Measurements from ENCODE around the gene IL1RAP. TPM values are rescaled to one million over a fixed set of nuclear protein-coding genes. Genes with fewer than 3 reads are reported as not detected.

Gene IL1RAP
- total and polyA plus RNA-seq, 2 experiments from 2014 or later, result 17.5 to 32.3 TPM

DNA sequence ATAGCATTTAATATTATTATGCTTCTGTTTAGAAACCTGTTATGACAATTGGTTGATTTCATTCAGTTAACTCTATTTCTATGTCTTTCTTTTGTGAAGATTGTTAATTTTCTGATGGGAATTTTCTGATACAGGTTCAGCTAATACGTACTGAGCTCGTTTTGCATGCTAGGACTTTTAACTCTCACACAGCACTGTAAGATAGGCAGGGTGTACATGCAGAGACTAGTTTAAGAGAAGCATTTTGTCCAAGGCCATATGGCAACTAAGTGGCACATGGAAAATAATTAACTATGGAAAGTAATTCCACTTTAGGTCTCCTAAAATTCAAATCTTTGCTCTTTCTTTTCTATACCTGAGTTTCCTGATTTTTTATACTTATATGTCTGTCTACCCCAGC is 81.9 kb downstream of the IL1RAP start:
- TF ChIP-seq EZH2 (IDR thresholded peaks at IDR 0.05; ENCODE audit: insufficient read depth, poor library complexity, severe bottlenecking) (no peak), EZH2phosphoT487 (IDR thresholded peaks at IDR 0.05; ENCODE audit: insufficient read depth, low read depth) (no peak)

DNA sequence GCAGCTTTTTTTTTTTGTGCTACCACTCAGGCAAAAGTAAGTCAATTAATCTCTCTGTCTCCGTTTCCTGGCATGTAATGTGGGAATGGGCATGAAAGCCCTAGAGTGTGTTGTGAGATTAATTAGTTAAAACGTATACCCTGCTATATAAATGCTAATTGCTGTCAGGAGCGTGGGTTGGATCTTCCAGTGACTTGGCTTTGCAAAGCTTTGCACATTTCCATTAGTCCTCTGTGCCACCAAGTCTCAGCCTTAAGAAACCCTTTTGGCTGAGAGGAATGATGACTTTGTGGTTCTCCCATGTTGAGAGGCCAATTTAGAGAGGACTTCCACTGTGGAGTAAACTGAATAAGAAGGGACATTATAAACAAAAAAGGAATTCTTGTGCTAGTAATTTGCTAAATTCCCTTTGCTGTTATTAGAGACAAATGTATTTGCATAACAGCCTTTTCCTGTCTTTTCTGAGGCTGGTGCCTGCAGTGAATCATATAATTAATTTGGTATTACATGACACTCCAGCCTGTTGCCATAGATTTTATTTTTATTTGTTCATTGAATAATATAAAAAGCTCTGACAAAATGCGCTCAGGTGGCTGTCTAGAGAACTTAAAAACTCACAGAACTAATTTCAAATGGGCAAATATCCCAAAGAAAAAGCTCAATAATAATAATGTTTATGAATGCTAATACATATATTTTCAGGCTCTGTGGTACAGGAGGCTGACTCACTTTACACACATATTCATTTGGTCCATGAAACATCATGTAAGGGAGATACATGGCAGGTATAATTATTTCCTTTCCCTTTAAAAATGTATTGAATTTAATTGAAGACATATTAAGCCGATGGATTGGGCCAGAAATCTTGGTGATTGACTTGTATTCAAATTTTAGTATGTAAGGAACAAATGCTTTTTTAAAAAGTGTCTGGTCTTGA is 82.7 kb downstream of the IL1RAP start:
- H3K79me2 ChIP-seq (ENCODE audit: insufficient read depth), result peaks cover 36% of the 10 kb centered on the region

More for the DNA sequence above, 81.9 kb downstream of the IL1RAP start:
- no peaks in the 10 kb centered on the region for H3K27me3 ChIP-seq (replicated peaks; ENCODE audit: insufficient read depth)
- H3K79me2 ChIP-seq (ENCODE audit: insufficient read depth), result peaks cover 43% of the 10 kb centered on the region
- H4K20me1 ChIP-seq (ENCODE audit: insufficient read depth), result no peaks in the 10 kb centered on the region
- no peak overlapping the region for H3K4me3 ChIP-seq
- in situ Hi-C loops (cut with MboI), result no loop called here
- H2AFZ ChIP-seq, result no peak overlapping the region
- H3K9ac ChIP-seq, result no peak overlapping the region
- no peak overlapping the region for H3K4me2 ChIP-seq (ENCODE audit: unreplicated experiment)
- H3F3A ChIP-seq (ENCODE audit: insufficient read depth), result peaks cover 19% of the 10 kb centered on the region
- no peak overlapping the region for H3K27ac ChIP-seq
- no peaks in the 10 kb centered on the region for H3K36me3 ChIP-seq (ENCODE audit: low read depth)
- H3K4me1 ChIP-seq (ENCODE audit: insufficient read depth), result peaks cover 18% of the 10 kb centered on the region
- H3K9me2 ChIP-seq (ENCODE audit: insufficient read depth), result no peaks in the 10 kb centered on the region; the same call in 1 of the 2 replicates
- WGBS, 2 experiments (ENCODE audit: low coverage in 1 of 2, low lambda C conversion rate in 2 of 2, missing lambda C conversion rate in 2 of 2), result 86 to 91% methylated on average over 2 of the region's 2 CpGs
- DNase-seq, result no peak
- no peaks in the 10 kb centered on the region for H3K9me3 ChIP-seq (ENCODE audit: low read depth)

DNA sequence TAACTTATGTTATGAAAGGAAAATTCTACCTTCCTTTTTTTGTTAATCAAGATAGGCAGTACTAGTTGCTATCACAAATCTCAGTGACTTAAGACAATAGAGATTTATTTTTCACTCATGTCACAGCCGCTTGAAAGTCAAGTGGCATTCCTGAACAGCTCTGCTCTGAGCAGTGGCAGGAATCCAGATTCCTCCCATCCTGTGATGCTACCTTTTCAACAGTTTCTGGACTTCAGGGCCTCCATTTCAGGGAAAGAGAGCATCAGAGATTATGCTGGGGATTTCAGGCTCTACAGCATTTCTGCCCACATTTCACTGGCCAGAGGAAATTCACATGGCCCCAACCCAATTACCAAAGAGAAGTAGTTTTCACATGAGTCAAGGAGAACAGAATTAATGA is 83.4 kb downstream of the IL1RAP start:
- Histone ChIP-seq H3K9ac (no peak overlapping the region), H3K4me1 (ENCODE audit: insufficient read depth) (peaks cover 18% of the 10 kb centered on the region), H3K4me2 (ENCODE audit: unreplicated experiment) (no peak overlapping the region), H3K36me3 (ENCODE audit: low read depth) (no peaks in the 10 kb centered on the region), H3K79me2 (ENCODE audit: insufficient read depth) (peaks cover 30% of the 10 kb centered on the region), H3K9me2 (ENCODE audit: insufficient read depth) (no peaks in the 10 kb centered on the region; the same call in 1 of the 2 replicates), H3K9me3 (ENCODE audit: low read depth) (no peaks in the 10 kb centered on the region), H4K20me1 (ENCODE audit: insufficient read depth) (no peaks in the 10 kb centered on the region), H2AFZ (no peak overlapping the region), H3K27me3 (replicated peaks; ENCODE audit: insufficient read depth) (no peaks in the 10 kb centered on the region), H3K27ac (peak overlapping the region; percentile 50), H3K4me3 (no peak overlapping the region), H3F3A (ENCODE audit: insufficient read depth) (peaks cover 19% of the 10 kb centered on the region)
- no peak for DNase-seq
- WGBS, 2 experiments (ENCODE audit: low coverage in 1 of 2, low lambda C conversion rate in 2 of 2, missing lambda C conversion rate in 2 of 2), result 100% methylated on average over 1 of the region's 1 CpG
- in situ Hi-C loops (cut with MboI), result no loop called here
- TF ChIP-seq EZH2 (IDR thresholded peaks at IDR 0.05; ENCODE audit: insufficient read depth, poor library complexity, severe bottlenecking) (no peak), EZH2phosphoT487 (IDR thresholded peaks at IDR 0.05; ENCODE audit: insufficient read depth, low read depth) (no peak)

More for the DNA sequence above, 82.7 kb downstream of the IL1RAP start:
- 17 to 21% methylated on average over 5 of the region's 5 CpGs for WGBS, 2 experiments (ENCODE audit: low coverage in 1 of 2, low lambda C conversion rate in 2 of 2, missing lambda C conversion rate in 2 of 2)
- peak; percentile 37 for DNase-seq
- H3K9me3 ChIP-seq (ENCODE audit: low read depth), result no peaks in the 10 kb centered on the region
- no peaks in the 10 kb centered on the region for H4K20me1 ChIP-seq (ENCODE audit: insufficient read depth)
- in situ Hi-C loops (cut with MboI), result no loop called here
- H3F3A ChIP-seq (ENCODE audit: insufficient read depth), result peaks cover 19% of the 10 kb centered on the region
- H3K9ac ChIP-seq, result no peak overlapping the region
- H3K4me3 ChIP-seq, result no peak overlapping the region
- TF ChIP-seq EZH2phosphoT487 (IDR thresholded peaks at IDR 0.05; ENCODE audit: insufficient read depth, low read depth) (no peak), EZH2 (IDR thresholded peaks at IDR 0.05; ENCODE audit: insufficient read depth, poor library complexity, severe bottlenecking) (no peak)
- peak overlapping the region; percentile 17 for H3K4me2 ChIP-seq (ENCODE audit: unreplicated experiment)
- peak overlapping the region; percentile 50 for H3K27ac ChIP-seq
- peaks cover 18% of the 10 kb centered on the region for H3K4me1 ChIP-seq (ENCODE audit: insufficient read depth)
- H3K9me2 ChIP-seq (ENCODE audit: insufficient read depth), result no peaks in the 10 kb centered on the region; the same call in 1 of the 2 replicates
- H3K36me3 ChIP-seq (ENCODE audit: low read depth), result no peaks in the 10 kb centered on the region
- H2AFZ ChIP-seq, result no peak overlapping the region; the same call in 1 of the 2 replicates
- H3K27me3 ChIP-seq (replicated peaks; ENCODE audit: insufficient read depth), result no peaks in the 10 kb centered on the region

DNA sequence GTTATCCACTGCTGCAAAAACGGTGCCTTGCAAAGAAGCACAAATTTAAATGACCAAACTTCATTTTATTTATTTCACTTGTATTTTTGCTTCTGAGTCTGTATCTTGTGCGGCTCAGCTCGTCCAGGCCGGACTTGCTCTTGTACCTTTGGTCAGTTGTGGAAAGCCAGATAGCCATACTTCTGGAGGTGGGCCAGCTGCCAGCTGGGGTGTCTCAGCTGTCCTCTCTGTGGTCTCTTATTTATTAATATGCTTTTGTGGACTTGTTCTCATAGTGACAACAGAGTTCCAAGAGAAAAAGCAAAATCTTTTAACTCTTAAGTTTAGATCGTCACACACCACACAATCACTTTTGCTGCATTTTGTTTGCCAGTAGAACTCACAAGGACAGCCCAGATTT is 87.7 kb downstream of the IL1RAP start:
- no peaks in the 10 kb centered on the region for H4K20me1 ChIP-seq (ENCODE audit: insufficient read depth)
- no peak overlapping the region for H3K4me2 ChIP-seq (ENCODE audit: unreplicated experiment)

More for the DNA sequence above, 87.7 kb downstream of the IL1RAP start:
- Histone ChIP-seq H3K27ac (no peak overlapping the region), H2AFZ (no peak overlapping the region), H3K4me3 (no peak overlapping the region), H3K9me3 (ENCODE audit: low read depth) (no peaks in the 10 kb centered on the region), H3K9me2 (ENCODE audit: insufficient read depth) (no peaks in the 10 kb centered on the region; the same call in 1 of the 2 replicates), H3K27me3 (replicated peaks; ENCODE audit: insufficient read depth) (no peaks in the 10 kb centered on the region), H3K36me3 (ENCODE audit: low read depth) (peaks cover 23% of the 10 kb centered on the region), H3K79me2 (ENCODE audit: insufficient read depth) (peaks cover 14% of the 10 kb centered on the region), H3K4me1 (ENCODE audit: insufficient read depth) (peaks cover 11% of the 10 kb centered on the region), H3K9ac (no peak overlapping the region), H3F3A (ENCODE audit: insufficient read depth) (peaks cover 15% of the 10 kb centered on the region)
- no peak for DNase-seq
- WGBS, 2 experiments (ENCODE audit: low coverage in 1 of 2, low lambda C conversion rate in 2 of 2, missing lambda C conversion rate in 2 of 2), result 91 to 98% methylated on average over 5 of the region's 5 CpGs
- in situ Hi-C loops (cut with MboI), result no loop called here
- TF ChIP-seq EZH2 (IDR thresholded peaks at IDR 0.05; ENCODE audit: insufficient read depth, poor library complexity, severe bottlenecking), result no peak
- no peak for TF ChIP-seq EZH2phosphoT487 (IDR thresholded peaks at IDR 0.05; ENCODE audit: insufficient read depth, low read depth)

Data from GM23248 (cell line).